Measurements from ENCODE around the gene TP53AIP1. TPM values are rescaled to one million over a fixed set of nuclear protein-coding genes. Genes with fewer than 3 reads are reported as not detected.

The TP53AIP1 gene
- total and polyA plus RNA-seq, 2 experiments from 2014 or later, result 0.07 TPM; not detected in 1

- peaks cover 3% of the 10 kb centered on the region; the same call in 1 of the 2 replicates for H4K20me1 ChIP-seq (replicated peaks; ENCODE audit: insufficient read depth)
- Mint-ChIP-seq H3K27ac (no peak overlapping the region), H3K36me3 (ENCODE audit: low read depth) (peaks cover 14% of the 10 kb centered on the region; the same call in 2 of the 3 replicates), H3K4me3 (no peak overlapping the region), H3K9me3 (no peaks in the 10 kb centered on the region), H3K27me3 (ENCODE audit: insufficient read depth, low read depth, poor library complexity) (no peaks in the 10 kb centered on the region), H3K4me1 (peaks cover 9% of the 10 kb centered on the region; the same call in 2 of the 3 replicates)
- DNase-seq (ENCODE audit: low spot score) (no peak), ATAC-seq (no peak)
- no peaks in the 10 kb centered on the region for H3K27me3 ChIP-seq (ENCODE audit: insufficient read depth)
- no peak overlapping the region for H3K4me3 ChIP-seq
- no peaks in the 10 kb centered on the region for H3F3A ChIP-seq (replicated peaks; ENCODE audit: low read depth)
- no peak for TF ChIP-seq CTCF (conservative IDR thresholded peaks at IDR 0.05; ENCODE audit: low read depth in 2 of 2)
- TF ChIP-seq JUNB (IDR thresholded peaks at IDR 0.05; ENCODE audit: unreplicated experiment), result no peak
- no peak for TF ChIP-seq REST (IDR thresholded peaks at IDR 0.05; ENCODE audit: unreplicated experiment)
- no peak for TF ChIP-seq CREB1 (CRISPR knock-in tag; IDR thresholded peaks at IDR 0.05; ENCODE audit: low read depth)
- no peak for TF ChIP-seq EZH2 (IDR thresholded peaks at IDR 0.05; ENCODE audit: low read depth, unreplicated experiment)
- TF ChIP-seq ETS1 (IDR thresholded peaks at IDR 0.05), result no peak
- no peak for TF ChIP-seq ZNF462 (CRISPR knock-in tag; IDR thresholded peaks at IDR 0.05)
- no peak for TF ChIP-seq NANOG (IDR thresholded peaks at IDR 0.05; ENCODE audit: borderline replicate concordance)
- no peak for TF ChIP-seq ZNF331 (CRISPR knock-in tag; IDR thresholded peaks at IDR 0.05; ENCODE audit: low read depth)
- no peak for TF ChIP-seq ZNF114 (CRISPR knock-in tag; IDR thresholded peaks at IDR 0.05)
- no peak for TF ChIP-seq STAT1 (IDR thresholded peaks at IDR 0.05; ENCODE audit: unreplicated experiment)
- TF ChIP-seq EZH2phosphoT487 (IDR thresholded peaks at IDR 0.05; ENCODE audit: unreplicated experiment), result no peak
- no peak for TF ChIP-seq POLR2AphosphoS5 (IDR thresholded peaks at IDR 0.05; ENCODE audit: low read depth)
- H2AFZ ChIP-seq, result no peak overlapping the region
- H3K27ac ChIP-seq (ENCODE audit: low read depth), result no peak overlapping the region
- no peak overlapping the region for H3K4me2 ChIP-seq
- no peaks in the 10 kb centered on the region for H3K36me3 ChIP-seq (ENCODE audit: insufficient read depth)
- H3K9me2 ChIP-seq (ENCODE audit: insufficient read depth), result no peaks in the 10 kb centered on the region
- H3K4me1 ChIP-seq (ENCODE audit: insufficient read depth), result no peaks in the 10 kb centered on the region
- no peaks in the 10 kb centered on the region for H3K79me2 ChIP-seq (replicated peaks; ENCODE audit: insufficient read depth)
Measured at GRCh38 chr11:128967578-128967977, 24.9 kb upstream of the TP53AIP1 start.

Measured in GM23338 (cell line).